HTR-8/SVneo (cell line): ENCODE data around the gene LSM14B.
"Not testable (repeated sequence)": the region's sequence is repeated elsewhere in the genome, so short reads cannot be mapped to it uniquely, and the experiment has no call there.

ENCODE experiments used
- DNase-seq: peaks from one replicate; pipeline ENCODE4 v3.0.0; 2011; ENCODE audit warnings: low spot score, mixed read lengths; ENCODE audit not compliant: insufficient read length
- FAIRE-seq: peaks from 2 replicates; lab custom pipeline; 2011; peaks lifted over from hg19 to GRCh38; lab: Jason Lieb, UNC

The LSM14B gene

DNA sequence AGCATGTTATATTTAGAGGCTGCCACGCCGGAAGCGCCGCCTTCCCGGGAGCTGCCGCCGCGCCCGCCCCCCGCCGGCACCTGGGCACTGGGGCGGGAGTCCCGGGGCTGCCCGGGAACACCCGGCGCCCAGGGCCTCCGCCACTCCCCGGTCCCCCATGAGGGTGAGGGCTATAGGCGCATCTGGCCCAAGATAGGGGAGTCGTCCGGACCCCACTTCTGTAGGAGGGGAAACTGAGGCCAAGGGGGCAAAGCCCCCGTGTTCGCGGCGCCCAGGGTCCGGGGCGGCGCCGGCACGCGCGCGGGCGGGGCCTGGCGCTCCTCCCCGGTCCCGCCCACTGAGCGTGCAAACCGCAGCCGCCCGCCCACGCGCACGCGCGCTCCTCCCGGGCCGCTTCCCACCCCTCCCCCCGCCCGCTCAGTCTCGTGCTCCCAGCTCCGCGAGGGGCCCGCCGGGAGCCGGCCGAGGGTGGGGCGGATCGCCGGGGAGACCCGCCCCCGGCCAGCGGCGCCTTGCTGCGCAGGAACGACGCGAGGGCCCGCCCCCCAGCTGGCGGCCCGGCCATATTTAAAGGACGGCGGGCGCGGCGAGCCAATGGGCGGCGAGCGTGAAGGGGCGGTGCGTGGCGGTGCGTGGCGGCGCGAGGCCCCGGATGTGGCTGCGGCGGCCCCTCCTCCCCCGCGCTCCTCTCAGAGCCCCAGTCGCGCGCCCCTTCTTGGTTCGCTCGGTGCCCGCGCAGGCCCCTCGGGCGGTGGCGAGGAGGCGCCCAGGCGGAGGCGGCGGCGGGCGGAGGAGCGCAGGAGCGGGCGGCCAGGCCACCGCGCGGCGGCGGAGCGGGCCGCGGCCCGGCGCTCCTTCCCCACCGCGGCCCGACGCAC lies at the start of gene LSM14B:
LSM14B (plus strand) TSS at position 700 of the 878 bp plus-strand sequence. CDS start 192 bp downstream, outside the sequence.
- FAIRE-seq: peak; percentile 99
- DNase-seq: peak; percentile 100

DNA sequence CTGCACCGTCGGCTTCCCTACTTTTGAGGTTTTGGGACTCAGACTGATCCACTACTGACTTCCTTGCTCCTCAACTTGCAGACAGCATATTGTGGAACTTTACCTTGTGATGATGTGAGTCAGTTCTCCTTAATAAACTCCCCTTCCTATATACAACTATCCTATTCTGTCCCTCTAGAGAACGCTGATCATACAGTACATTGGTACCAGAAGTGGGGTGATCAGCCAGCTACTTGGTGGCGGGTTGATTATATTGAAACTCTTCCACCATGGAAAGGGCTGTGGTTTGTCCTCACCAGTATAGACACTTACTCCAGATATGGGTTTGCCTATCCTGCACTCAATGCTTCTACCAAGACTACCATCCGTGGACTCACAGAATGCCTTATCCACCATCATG lies 49.0 kb upstream of the LSM14B start:
- DNase-seq (no peak), FAIRE-seq (peak; percentile 44)

DNA sequence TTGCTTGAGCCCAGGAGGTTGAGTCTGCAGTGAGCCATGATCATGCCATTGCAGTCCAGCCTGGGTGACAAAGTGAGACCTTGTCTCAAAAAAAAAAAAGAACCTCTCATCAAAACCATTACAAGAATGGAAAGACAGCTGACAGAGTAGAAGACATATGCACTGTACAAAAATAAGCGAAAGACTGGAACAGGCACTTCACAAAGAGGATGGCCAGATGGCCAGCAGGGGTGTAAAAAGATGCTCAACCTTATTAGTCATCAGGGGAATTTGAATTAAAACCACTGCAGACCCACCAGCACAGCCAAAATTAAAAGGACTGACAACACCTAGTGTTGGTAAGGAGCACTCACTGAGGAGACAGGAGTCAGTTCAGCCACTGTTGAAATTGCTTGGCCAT lies 43.1 kb upstream of the LSM14B start:
- no peak for FAIRE-seq

DNA sequence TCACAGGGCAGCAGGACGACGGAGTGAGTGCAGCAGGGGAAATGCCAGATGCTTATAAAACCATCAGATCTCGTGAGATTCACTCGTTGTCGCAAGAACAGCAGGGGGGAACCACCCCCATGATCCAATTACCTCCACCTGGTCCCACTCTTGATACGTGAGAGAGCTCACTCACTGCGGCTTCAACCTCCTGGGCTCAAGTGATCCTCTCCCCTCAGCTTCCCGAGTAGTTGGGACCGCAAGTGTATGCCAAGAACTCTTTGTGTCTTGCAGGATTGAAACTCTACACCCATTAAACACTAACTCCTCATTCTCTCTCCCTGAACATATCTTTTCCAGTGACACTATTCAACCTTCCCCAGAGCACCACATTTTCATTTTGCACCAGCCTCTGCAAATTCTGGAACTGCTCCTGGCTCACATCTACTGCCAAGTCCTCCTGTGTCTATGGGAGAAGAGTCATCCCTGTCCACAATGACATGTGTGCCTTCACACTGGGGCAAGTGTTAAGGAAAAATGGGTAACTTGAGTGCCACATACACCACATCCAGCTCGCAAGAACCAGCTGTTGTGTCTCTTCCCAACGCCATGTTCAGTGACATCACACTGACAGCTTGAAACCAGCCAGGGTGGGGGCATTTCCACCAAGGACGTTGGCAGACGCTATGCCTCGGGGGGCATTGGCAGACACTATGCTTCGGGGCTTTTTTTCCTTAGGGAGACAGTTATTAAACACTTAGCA lies 41.9 kb upstream of the LSM14B start:
- DNase-seq (no peak), FAIRE-seq (peak; percentile 77)

More for the DNA sequence above, 43.1 kb upstream of the LSM14B start:
- DNase-seq: no peak

DNA sequence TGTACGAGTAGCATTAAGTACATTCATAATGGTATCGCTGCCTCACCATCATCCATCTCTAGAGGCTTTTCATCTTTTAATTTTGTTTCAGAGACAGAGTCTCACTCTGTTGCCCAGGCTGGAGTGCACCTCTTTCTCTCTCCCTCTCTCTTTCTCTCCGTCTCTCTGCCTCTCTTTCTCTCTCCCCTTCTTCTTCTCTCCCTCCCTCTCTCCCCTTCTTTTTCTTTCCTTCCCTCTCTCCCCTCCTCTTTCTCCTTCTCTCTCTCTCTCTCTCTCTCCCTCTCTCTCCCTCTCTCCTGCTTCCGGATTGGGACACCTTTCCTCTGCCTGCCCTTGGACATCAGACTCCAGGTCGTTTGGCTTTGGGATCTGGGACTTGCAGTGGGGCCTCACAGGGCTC lies 39.0 kb upstream of the LSM14B start:
- DNase-seq: no peak
- no peak for FAIRE-seq

DNA sequence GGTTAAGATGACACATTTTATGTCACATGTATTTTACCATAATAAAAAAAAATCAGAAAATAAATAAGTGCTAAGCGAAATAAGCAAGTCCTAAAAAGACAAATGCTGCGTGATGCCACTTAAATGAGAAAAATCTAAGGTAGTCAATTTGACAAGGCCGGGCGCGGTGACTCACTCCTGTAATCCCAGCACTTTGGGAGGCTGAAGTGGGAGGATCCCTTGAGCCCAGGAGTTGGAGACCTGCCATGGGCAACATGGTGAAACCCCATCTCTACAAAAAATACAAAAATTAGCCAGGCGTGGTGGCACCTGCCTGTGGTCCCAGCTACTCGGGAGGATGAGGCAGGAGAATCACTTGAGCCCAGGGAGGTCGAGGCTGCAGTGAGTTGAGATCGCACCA lies 38.1 kb upstream of the LSM14B start:
- not testable (repeated sequence) for FAIRE-seq, DNase-seq

DNA sequence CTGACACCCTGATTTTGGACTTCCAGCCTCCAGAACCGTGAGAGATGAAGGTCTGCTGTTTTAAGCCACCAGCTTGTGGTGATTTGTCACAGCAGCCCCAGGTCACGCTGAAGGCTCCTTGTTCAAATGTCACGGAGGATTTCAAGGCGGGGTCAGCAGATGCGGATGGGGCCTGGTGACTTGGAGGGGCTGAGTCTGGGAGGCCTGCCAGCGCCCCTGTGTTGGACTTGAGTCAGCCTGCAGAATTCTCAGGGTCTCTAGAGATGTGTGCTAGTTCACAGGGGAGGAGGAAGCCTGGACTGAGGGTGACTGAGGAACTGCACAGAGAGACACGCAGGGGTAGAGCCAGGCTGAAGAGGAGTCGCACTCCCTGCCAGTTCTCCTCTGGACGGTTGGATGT lies 37.1 kb upstream of the LSM14B start:
- no peak for DNase-seq
- FAIRE-seq: no peak

DNA sequence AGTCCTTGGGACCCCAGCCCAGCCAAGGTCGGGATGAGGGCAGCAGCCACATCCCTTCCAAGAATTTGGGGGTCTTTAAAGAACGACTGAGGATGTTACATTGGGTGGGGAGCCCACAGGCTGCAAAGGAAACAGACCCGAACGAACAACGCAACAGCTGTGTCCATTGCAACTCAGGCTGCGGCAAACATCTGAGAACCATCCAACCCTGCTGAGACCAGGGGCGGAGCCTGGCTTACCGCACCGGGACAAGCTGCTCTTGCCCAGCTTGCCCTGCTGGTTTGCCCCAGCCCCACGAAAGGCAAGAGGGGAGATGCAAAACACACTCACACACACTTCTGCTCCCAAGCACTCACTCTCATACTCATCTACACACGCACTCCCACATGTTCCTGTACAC lies 35.0 kb upstream of the LSM14B start:
- DNase-seq (no peak), FAIRE-seq (no peak)

DNA sequence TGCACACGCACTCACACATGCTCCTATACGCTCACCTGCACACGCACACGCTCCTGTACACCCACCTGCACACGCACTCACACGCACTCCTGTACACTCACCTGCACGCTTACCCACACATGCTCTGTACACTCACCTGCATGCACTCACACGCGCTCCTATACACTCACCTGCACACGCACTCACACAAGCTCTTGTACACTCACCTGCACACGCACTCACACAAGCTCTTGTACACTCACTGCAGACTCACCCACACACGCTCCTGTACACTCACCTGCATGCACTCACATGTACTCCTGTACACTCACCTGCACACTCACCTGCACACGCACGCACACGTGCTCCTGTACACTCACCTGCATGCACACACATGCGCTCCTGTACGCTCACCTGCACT lies 34.6 kb upstream of the LSM14B start:
- FAIRE-seq (no peak), DNase-seq (no peak)

DNA sequence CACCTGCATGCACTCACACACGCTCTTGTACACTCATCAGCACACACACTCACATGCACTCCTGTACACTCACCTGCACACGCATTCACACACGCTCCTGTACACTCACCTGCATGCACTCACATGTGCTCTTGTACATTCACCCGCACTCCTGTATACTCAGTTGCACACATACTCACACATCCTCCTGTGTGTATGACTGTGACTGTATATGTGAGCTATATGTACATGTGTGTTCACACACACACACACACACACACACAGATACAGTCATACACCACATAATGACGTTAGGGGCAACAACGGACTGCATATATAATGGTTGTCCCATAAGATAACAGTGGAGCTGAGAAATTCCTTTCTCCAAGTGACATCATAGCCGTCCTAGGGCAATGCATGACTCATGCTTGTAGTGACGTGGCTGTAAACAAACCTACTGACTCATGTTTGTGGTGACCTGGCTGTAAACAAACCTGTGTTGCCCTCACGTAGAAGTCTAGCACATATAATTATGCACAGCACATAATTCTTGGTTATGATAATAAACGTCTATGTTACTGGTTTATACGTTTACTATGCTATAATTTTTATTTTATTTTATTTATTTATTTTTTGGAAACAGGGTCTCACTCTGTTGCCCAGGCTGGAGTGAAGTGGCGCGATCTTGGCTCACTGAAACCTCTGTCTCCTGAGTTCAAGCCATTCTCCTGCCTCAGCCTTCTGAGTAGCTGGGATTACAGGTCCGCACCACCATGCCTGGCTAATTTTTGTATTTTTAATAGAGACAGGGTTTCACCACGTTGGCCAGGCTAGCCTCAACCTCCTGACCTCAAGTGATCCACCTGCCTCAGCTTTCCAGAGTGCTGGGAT lies 33.8 kb upstream of the LSM14B start:
- FAIRE-seq (peak; percentile 100), DNase-seq (peak; percentile 96)

DNA sequence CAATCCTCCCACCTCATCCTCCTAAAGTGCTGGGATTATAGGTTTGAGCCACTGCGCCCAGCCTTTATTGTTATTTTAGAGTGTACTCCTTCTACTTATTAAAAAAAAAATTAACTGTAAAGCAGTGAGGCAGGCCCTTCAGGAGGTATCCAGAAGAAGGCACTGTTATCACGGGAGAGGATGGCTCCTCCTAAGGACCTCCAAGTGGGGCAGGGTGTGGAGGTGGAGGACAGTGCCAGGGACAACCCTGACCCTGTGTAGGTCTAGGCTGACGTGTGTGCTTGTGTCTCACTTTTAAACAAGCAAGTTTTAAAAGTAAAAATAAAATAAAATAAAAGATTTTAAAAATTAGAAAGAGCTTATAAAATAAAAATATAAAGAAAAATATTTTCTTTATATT lies 32.9 kb upstream of the LSM14B start:
- no peak for DNase-seq
- no peak for FAIRE-seq

DNA sequence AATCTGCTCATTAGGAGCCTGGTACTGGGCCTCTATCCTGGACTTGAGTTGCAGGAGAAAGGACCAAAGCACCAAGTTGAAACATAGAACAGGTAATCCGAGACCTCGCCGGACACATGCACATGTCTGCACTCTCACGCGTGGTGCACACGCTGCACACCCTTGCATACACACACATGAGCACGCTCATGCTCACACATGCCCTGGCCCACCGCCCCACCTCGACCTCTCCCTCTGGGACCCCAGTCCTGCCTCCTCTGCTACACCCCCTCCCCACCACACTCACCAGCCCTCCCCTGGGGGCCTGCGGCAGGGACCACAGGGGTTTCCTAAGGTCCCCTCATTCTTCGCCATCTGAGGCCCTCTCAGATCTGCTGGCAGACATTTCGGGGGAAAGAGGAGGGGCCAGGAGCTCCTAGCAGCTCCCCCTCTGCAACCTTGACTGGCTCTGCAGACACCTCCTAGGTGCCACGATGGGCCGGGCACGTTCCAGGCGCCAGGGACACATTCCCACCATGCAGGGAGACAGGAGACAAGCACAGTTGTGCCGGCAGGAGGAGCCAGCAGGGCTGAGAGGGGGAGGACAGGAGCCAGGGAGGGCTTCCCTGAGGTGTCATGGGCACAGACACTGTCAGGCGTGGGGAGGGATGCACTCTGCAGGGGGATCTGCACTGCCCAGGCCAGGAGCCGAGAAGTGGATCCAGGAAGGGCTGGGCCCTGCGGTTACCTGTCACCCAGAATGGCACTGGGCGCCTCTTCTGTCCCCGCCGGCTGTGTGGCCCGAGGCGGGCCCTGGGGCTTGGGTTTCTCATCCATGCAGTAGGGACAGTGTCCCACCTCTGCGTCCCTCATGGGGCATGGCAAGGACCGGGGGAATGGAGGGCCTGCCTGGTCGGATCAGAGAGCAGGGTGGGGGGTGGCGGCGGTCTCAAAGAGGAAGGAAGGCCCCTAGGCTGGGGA lies 25.6 kb upstream of the LSM14B start:
- DNase-seq (no peak), FAIRE-seq (peak; percentile 85)

DNA sequence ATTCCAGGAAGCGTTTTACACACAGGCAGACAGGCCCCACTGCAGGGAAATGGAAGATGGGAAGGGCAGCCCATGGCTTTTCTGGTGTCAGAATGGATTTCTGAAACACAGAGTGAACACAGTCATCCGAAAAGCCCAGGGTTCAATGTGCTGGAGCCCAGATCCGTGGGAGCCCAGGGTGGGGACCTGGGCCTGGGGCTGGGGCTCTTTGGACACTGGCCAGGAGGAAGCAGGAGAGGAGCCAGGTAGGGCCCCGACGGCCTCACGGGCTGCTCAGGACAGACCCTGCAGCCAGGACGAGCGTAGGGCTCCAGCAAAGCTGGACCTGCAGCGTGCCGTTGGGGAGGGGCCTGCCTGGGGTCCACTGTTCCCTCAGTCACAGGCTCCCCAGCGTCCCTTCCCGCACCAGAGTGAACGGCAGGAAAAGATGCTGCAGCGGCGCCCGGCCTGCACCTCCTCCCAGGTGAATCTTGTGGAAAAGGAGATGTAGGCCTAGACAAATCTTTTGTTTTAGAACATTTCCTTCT lies 24.3 kb upstream of the LSM14B start:
- DNase-seq (no peak), FAIRE-seq (no peak)

DNA sequence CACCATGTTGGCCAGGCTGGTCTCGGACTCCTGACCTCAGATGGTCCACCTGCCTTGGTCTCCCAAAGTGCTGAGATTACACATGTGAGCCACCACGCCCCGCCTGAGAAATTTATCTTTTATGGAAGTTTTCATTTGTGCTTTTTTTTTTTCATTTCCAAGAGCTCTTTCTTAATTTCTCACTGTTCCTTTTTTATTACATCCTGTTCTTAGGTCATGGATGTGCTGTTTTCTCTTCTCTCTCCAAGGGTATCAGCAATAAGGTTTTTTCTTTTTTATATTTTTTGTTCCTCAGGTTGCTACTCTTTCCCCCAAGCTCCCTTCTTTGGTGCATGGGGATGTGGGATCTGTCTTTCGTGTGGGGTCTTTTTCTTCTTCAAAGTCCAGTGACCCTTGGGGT lies 21.2 kb upstream of the LSM14B start:
- FAIRE-seq (no peak), DNase-seq (no peak)

DNA sequence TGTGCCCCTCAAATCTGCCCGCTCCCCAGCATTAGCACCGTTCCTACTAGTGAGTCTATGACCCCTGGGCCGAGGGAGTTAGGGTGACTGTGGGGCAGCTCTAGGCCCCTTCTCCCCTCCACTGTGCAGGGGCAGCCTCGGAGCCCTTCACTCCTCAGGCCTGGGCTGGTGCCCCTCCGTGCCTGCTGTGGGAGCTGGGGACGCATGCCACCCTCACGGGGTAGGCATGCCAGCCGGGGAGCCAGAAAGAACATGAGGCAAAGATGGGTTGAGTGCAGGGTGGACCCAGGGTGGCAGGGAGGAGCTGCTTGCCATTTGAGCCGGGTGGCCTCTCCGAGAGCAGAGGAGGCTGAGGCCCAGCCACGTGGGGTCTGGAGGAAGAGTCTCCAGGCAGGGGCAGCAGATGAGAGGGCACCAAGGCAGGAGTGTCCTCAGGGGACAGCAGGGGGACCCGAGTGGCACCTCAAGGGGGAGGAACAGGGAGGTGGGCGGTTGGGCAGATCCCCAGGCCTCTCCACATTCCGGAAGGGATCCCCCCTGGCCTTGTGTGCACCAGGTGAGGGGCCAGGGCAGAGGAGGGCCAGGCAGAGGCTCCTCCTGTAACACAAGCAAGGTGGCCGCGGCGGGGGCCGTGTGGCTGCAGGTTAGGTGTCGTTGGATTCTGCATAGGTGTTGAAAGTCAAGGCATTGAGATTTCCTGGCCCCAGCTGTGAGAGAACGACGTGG lies 18.6 kb upstream of the LSM14B start:
- no peak for FAIRE-seq
- DNase-seq: no peak

DNA sequence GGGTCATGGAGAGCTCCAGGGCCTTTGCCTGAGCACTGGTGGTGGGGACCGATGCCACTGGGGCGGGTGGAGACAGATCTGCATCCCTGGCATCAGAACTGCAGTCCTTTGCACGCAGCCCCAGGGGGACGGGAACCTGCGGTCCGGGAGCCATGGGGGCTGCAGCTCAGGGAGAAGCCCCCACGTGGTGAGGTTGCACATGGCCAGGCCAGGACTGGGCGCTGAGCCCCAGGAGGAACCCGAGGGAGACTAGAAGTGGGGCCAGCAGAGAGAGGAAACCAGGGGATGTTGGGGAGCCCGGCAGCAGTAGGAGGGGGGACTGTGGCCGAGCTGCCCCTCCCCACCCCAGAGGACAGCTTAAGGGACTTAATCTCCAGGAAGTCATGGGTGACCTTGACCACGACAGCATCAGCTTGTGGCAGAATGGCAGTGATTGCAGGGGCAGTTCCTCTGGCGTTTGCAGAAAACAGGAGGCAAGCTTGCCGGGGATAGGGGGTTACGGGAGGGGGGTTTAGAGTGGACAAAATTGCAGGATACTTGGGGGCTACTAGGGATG lies 18.0 kb upstream of the LSM14B start:
- DNase-seq (no peak), FAIRE-seq (peak; percentile 78)

DNA sequence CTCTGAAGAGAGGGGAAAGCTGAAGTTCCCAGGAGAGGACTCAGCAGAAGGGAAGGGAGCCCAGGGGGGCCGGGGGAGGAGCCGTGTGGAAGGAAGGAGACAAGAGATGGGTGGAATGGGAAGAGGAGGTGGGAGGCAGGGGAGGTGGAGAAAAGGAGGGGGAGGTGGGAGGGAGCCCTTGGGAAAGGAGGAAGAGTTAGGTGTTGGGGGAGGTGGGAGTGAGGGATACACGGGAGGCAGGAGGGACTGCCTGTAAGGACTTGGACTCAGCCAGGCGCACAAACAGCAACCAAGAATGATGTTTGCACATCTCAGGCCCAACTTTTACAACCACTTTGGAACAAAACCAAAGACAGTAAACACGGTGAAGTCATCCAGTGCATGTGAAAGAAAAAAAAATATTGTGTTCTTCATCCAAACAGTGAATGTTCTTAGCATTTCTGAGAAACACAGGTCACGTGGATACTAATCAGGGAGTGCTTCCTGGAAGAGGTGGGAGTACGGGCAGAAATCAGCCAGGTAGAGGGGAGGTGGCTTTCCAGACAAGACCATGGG lies 17.4 kb upstream of the LSM14B start:
- FAIRE-seq (no peak), DNase-seq (no peak)

DNA sequence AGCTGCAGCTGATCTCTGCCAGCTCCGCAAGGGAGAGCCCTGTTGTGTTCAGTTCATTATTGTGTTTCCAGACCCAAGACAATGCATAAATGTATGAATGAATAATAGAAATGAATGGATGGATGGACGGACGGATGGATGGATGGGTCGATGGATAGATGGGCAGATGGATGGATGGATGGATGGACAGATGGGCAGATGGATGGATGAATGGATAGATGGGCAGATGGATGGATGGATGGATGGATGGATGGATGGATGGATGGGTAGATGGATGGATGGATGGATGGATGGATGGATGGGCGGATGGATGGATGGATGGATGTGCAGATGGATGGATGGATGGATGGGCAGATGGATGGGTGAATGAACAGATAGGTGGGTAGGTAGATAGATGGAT lies 16.7 kb upstream of the LSM14B start:
- FAIRE-seq: peak; percentile 98
- no peak for DNase-seq
